Articular chondrocyte of knee joint (primary cell): Measurements from ENCODE around the gene PGK1. TPM values are rescaled to one million over a fixed set of nuclear protein-coding genes. Genes with fewer than 3 reads are reported as not detected.

Experiments
- total RNA-seq: library from RNA; depleted of rRNA; stranded (reverse); fragments of >200 nt; gene quantifications from 2 replicates; pipeline ENCODE4 v1.2.3, GENCODE V29; 2012

Gene PGK1
- total RNA-seq = 344 and 383 TPM in 2 replicates

GRCh38 chrX:78103623-78104446 lies at the start of gene PGK1:
Gene PGK1, plus strand, starts transcription at chrX:78104248. Its CDS starts 93 bp downstream, at chrX:78104341.

GRCh38 chrX:78139160-78140123 lies 35.4 kb downstream of the PGK1 start, which contains the start of gene TAF9B:
Gene TAF9B, minus strand, starts transcription at chrX:78139650. Its CDS starts 39 bp downstream, at chrX:78139611.

Other genes with a start within 250 kb of the PGK1 start
- 110 and 137 TPM in 2 replicates for gene MAGT1, start 208.8 kb upstream of the PGK1 start, total RNA-seq
- gene COX7B, start 204.8 kb upstream of the PGK1 start, total RNA-seq = 254 and 316 TPM in 2 replicates
- gene ATP7A, start 193.6 kb upstream of the PGK1 start, total RNA-seq = 14.1 and 17.0 TPM in 2 replicates
- gene PGAM4, start 134.6 kb upstream of the PGK1 start, total RNA-seq = not detected in 2 replicates
- gene TAF9B, start 35.4 kb downstream of the PGK1 start, total RNA-seq = 36.5 and 48.8 TPM in 2 replicates
- 0.39 and 1.6 TPM in 2 replicates for gene CYSLTR1, start 223.4 kb downstream of the PGK1 start, total RNA-seq